Stimulated activated naive CD8-positive, alpha-beta T cell treated with anti-CD3 and anti-CD28 coated beads, Interleukin-15, Interleukin-2, amounts not matched to agents 100 U/mL and 50 U/mL, for 24 hours (primary cell): Measurements from ENCODE around the gene DIAPH1.

Experiments used
- ATAC-seq: fragments of 150-1000 bp; cut with Tn5 transposase; one replicate; pipeline ENCODE4 v1.10.0; 2021
- DNase-seq: peaks from one replicate; pipeline ENCODE4 v3.0.0; 2021

Gene DIAPH1

GRCh38 chr5:141618804-141619554 lies at the start of gene DIAPH1:
TSS of gene DIAPH1 (minus strand) at chr5:141619000. CDS start at chr5:141618914, 86 bp downstream.
- ATAC-seq (peak; percentile 92), DNase-seq (peak; percentile 99)

- DNase-seq (no peak), ATAC-seq (no peak)
These were observed 47.5 kb upstream of the DIAPH1 start for GRCh38 chr5:141665995-141666940.

GRCh38 chr5:141664733-141665461 lies 46.1 kb upstream of the DIAPH1 start:
- peak; percentile 84 for ATAC-seq
- DNase-seq = peak; percentile 79

GRCh38 chr5:141663506-141663905 lies 44.7 kb upstream of the DIAPH1 start:
- no peak for ATAC-seq
- no peak for DNase-seq

GRCh38 chr5:141662028-141662427 lies 43.2 kb upstream of the DIAPH1 start:
- DNase-seq (no peak), ATAC-seq (no peak)

- peak; percentile 74 for ATAC-seq
- DNase-seq = no peak
These were observed 39.2 kb upstream of the DIAPH1 start for GRCh38 chr5:141657937-141658545.

- ATAC-seq = no peak
These were observed 38.6 kb upstream of the DIAPH1 start for GRCh38 chr5:141657404-141657803.

GRCh38 chr5:141656396-141656795 lies 37.6 kb upstream of the DIAPH1 start:
- DNase-seq (no peak), ATAC-seq (no peak)

More at GRCh38 chr5:141657404-141657803, 38.6 kb upstream of the DIAPH1 start:
- DNase-seq = no peak

GRCh38 chr5:141655020-141655419 lies 36.2 kb upstream of the DIAPH1 start:
- ATAC-seq = no peak
- DNase-seq = no peak

- DNase-seq = no peak
These were observed 35.5 kb upstream of the DIAPH1 start for GRCh38 chr5:141654298-141654697.

GRCh38 chr5:141651728-141652105 lies 32.9 kb upstream of the DIAPH1 start:
- DNase-seq (no peak), ATAC-seq (no peak)

More at GRCh38 chr5:141654298-141654697, 35.5 kb upstream of the DIAPH1 start:
- ATAC-seq = no peak

- DNase-seq (peak; percentile 90), ATAC-seq (peak; percentile 94)
These were observed 32.3 kb upstream of the DIAPH1 start, which contains the start of gene FCHSD1 for GRCh38 chr5:141650851-141651727. TSS of gene FCHSD1 (minus strand) at chr5:141651418. CDS start at chr5:141651368, 50 bp downstream.

- ATAC-seq (no peak), DNase-seq (no peak)
These were observed 31.2 kb upstream of the DIAPH1 start for GRCh38 chr5:141649972-141650371.

GRCh38 chr5:141649056-141649688 lies 30.4 kb upstream of the DIAPH1 start:
- no peak for DNase-seq
- ATAC-seq = no peak

- no peak for ATAC-seq
- no peak for DNase-seq
These were observed 29.1 kb upstream of the DIAPH1 start for GRCh38 chr5:141647851-141648250.

GRCh38 chr5:141647242-141647641 lies 28.4 kb upstream of the DIAPH1 start:
- ATAC-seq (no peak), DNase-seq (no peak)

GRCh38 chr5:141646026-141646425 lies 27.2 kb upstream of the DIAPH1 start:
- ATAC-seq (no peak), DNase-seq (no peak)

GRCh38 chr5:141641634-141642267 lies 23.0 kb upstream of the DIAPH1 start:
- ATAC-seq (peak; percentile 33), DNase-seq (no peak)

- ATAC-seq = no peak
- no peak for DNase-seq
These were observed 21.9 kb upstream of the DIAPH1 start for GRCh38 chr5:141640698-141641097.

GRCh38 chr5:141640051-141640415 lies 21.2 kb upstream of the DIAPH1 start:
- DNase-seq = no peak
- ATAC-seq = no peak
